Measurements from ENCODE around the gene FLNC. TPM values are rescaled to one million over a fixed set of nuclear protein-coding genes. Genes with fewer than 3 reads are reported as not detected.
A peak's percentile ranks its signal among the peaks of the same experiment; 100 is the strongest.

Gene FLNC
- total RNA-seq, 1 donor from 2014 or later, result 6.7 TPM

DNA sequence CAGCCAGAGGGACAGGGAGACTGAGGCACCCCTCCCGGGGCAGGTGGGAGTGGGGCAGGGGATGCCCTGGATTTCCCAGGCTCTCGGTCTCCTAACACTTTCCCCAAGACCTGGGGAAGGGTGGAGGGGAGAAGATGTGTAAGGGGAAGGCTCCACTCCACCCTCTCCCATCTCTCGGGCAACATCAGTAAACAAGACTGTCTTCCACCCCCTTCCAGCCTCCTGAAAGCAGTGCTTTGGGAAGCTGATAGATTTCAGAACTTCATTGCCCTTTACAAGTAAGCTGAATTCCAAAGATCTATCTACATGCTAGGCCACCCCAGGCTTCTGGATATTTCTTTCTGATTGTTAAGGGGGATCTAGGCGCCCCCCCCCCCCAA is 3.7 kb downstream of the FLNC start:
- H3K4me1 ChIP-seq, result peaks cover 45% of the 10 kb centered on the region
- no peak overlapping the region for H2AFZ ChIP-seq (replicated peaks)
- H3K36me3 Mint-ChIP-seq, result no peaks in the 10 kb centered on the region
- H3K4me2 ChIP-seq, result peak overlapping the region; percentile 83
- H3K9me3 Mint-ChIP-seq, result no peaks in the 10 kb centered on the region
- no peaks in the 10 kb centered on the region for H3K9me3 ChIP-seq (ENCODE audit: low read depth)
- H3K4me3 ChIP-seq, result peak overlapping the region; percentile 53
- no peak for TF ChIP-seq EZH2phosphoT487 (IDR thresholded peaks at IDR 0.05)
- TF ChIP-seq, protein P1, sequence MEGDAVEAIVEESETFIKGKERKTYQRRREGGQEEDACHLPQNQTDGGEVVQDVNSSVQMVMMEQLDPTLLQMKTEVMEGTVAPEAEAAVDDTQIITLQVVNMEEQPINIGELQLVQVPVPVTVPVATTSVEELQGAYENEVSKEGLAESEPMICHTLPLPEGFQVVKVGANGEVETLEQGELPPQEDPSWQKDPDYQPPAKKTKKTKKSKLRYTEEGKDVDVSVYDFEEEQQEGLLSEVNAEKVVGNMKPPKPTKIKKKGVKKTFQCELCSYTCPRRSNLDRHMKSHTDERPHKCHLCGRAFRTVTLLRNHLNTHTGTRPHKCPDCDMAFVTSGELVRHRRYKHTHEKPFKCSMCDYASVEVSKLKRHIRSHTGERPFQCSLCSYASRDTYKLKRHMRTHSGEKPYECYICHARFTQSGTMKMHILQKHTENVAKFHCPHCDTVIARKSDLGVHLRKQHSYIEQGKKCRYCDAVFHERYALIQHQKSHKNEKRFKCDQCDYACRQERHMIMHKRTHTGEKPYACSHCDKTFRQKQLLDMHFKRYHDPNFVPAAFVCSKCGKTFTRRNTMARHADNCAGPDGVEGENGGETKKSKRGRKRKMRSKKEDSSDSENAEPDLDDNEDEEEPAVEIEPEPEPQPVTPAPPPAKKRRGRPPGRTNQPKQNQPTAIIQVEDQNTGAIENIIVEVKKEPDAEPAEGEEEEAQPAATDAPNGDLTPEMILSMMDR (IDR thresholded peaks at IDR 0.05), result no peak
- TF ChIP-seq EZH2 (IDR thresholded peaks at IDR 0.05), result no peak
- no peaks in the 10 kb centered on the region for H3K79me2 ChIP-seq (ENCODE audit: low read depth)
- peaks cover 37% of the 10 kb centered on the region for H3K4me1 Mint-ChIP-seq
- H3K27me3 Mint-ChIP-seq (ENCODE audit: insufficient read depth, low read depth), result peaks cover 18% of the 10 kb centered on the region
- H3K4me3 Mint-ChIP-seq, result peak overlapping the region; percentile 48
- peak; percentile 12 for DNase-seq (ENCODE audit: low spot score)
- no peak overlapping the region for H3K9ac ChIP-seq
- H3K36me3 ChIP-seq, result no peaks in the 10 kb centered on the region
- peaks cover 19% of the 10 kb centered on the region for H3K27me3 ChIP-seq
- H4K20me1 ChIP-seq (ENCODE audit: low read depth), result no peaks in the 10 kb centered on the region
- H3F3A ChIP-seq (ENCODE audit: low read depth), result peaks cover 41% of the 10 kb centered on the region
- H3K27ac ChIP-seq, result no peak overlapping the region
- H3K27ac Mint-ChIP-seq, result peak overlapping the region; percentile 96

DNA sequence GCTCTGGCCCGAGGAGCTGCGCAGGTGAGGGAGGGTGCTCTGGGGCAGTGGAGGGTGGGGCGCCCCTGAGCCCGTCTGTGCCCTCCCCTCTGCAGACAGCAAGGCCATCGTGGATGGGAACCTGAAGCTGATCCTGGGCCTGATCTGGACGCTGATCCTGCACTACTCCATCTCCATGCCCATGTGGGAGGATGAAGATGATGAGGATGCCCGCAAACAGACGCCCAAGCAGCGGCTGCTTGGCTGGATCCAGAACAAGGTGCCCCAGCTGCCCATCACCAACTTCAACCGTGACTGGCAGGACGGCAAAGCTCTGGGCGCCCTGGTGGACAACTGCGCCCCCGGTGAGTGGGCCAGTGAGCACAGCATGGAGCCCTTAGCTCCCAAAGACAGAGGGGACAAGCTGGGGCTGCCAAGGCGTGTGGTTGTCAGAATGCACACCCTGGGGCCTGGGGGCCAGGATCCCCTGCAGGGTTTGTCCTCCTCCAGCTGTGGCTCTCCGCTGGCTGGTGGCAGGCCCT is 5.1 kb downstream of the FLNC start:
- Mint-ChIP-seq H3K27me3 (ENCODE audit: insufficient read depth, low read depth) (peaks cover 12% of the 10 kb centered on the region), H3K4me3 (no peak overlapping the region), H3K36me3 (no peaks in the 10 kb centered on the region), H3K9me3 (no peaks in the 10 kb centered on the region), H3K4me1 (peaks cover 34% of the 10 kb centered on the region), H3K27ac (no peak overlapping the region)
- no peak overlapping the region for H2AFZ ChIP-seq (replicated peaks)
- H3F3A ChIP-seq (ENCODE audit: low read depth), result peaks cover 41% of the 10 kb centered on the region
- no peak overlapping the region for H3K9ac ChIP-seq
- H3K4me1 ChIP-seq, result peaks cover 38% of the 10 kb centered on the region
- H3K9me3 ChIP-seq (ENCODE audit: low read depth), result no peaks in the 10 kb centered on the region
- H3K27ac ChIP-seq, result no peak overlapping the region
- no peak overlapping the region for H3K4me3 ChIP-seq
- H3K4me2 ChIP-seq, result no peak overlapping the region
- H3K36me3 ChIP-seq, result no peaks in the 10 kb centered on the region
- no peak for DNase-seq (ENCODE audit: low spot score)
- no peaks in the 10 kb centered on the region for H4K20me1 ChIP-seq (ENCODE audit: low read depth)
- peaks cover 10% of the 10 kb centered on the region for H3K27me3 ChIP-seq
- TF ChIP-seq, protein P1 (IDR thresholded peaks at IDR 0.05), result no peak
- TF ChIP-seq EZH2phosphoT487 (IDR thresholded peaks at IDR 0.05), result no peak
- no peak for TF ChIP-seq EZH2 (IDR thresholded peaks at IDR 0.05)
- no peaks in the 10 kb centered on the region for H3K79me2 ChIP-seq (ENCODE audit: low read depth)

DNA sequence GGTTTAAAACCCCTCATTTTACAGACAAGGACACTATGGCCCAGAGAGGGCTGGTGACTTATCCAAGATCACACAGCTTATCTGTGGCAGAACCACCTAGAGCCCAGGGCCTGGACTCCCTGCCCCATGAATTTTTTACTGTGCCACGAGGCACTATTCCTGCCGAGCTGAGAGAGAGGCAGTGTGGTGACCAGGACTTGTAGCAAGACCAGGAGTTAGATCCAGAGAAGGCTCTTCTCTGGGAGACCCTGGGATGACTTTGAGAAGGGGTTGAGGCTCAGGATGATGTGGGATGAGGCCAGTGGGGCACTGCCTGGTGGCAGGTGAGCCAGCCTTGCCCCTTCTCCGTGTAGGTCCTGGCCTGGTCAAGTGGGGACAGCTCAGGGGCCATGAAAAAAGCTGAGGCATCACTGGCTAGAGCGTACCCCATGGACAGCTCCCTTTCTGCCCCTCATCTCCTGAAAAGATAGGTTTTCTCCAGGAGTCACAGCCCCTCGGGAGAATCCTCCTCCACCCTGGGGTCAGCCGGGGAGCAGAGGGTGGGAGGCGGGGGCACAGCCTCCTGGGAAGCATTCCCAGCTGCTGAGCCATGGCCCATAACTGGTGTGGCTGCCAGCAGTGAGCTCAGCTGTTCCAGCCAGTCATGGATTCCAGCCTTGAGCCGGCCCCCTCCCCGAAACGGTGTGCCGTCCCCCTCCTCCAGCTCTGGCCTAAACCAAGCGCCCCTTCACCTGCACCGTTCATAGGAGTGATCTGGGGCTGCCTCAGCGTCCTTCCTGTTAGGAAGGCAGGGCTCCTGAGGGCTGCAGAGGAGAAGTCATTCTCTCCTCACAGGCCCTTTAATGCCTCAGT is 5.8 kb downstream of the FLNC start:
- Mint-ChIP-seq H3K4me1 (peaks cover 29% of the 10 kb centered on the region), H3K27me3 (ENCODE audit: insufficient read depth, low read depth) (peaks cover 7% of the 10 kb centered on the region), H3K4me3 (no peak overlapping the region), H3K9me3 (no peaks in the 10 kb centered on the region), H3K27ac (peak overlapping the region; percentile 89), H3K36me3 (no peaks in the 10 kb centered on the region)
- peaks cover 36% of the 10 kb centered on the region for H3K4me1 ChIP-seq
- TF ChIP-seq, protein P1 (IDR thresholded peaks at IDR 0.05), result no peak
- TF ChIP-seq EZH2phosphoT487 (IDR thresholded peaks at IDR 0.05), result no peak
- no peak for TF ChIP-seq EZH2 (IDR thresholded peaks at IDR 0.05)
- no peaks in the 10 kb centered on the region for H3K9me3 ChIP-seq (ENCODE audit: low read depth)
- H3K79me2 ChIP-seq (ENCODE audit: low read depth), result no peaks in the 10 kb centered on the region
- H3K36me3 ChIP-seq, result no peaks in the 10 kb centered on the region
- no peak overlapping the region for H2AFZ ChIP-seq (replicated peaks)
- peaks cover 37% of the 10 kb centered on the region for H3F3A ChIP-seq (ENCODE audit: low read depth)
- H3K9ac ChIP-seq, result no peak overlapping the region
- H3K4me3 ChIP-seq, result no peak overlapping the region
- H3K27me3 ChIP-seq, result peaks cover 3% of the 10 kb centered on the region
- H4K20me1 ChIP-seq (ENCODE audit: low read depth), result no peaks in the 10 kb centered on the region
- DNase-seq (ENCODE audit: low spot score), result no peak
- no peak overlapping the region for H3K4me2 ChIP-seq
- H3K27ac ChIP-seq, result no peak overlapping the region
